K562 (cell line): ENCODE results near the gene NLGN2.

Experiments used
- RUNX1 ChIP-seq: sonication (generic); IDR thresholded peaks from 2 replicates; pipeline ENCODE4 v1.6.1; 2016; ENCODE audit warnings: antibody characterized with exemption, low read depth
- ZNF175 ChIP-seq: fragments of 200-800 bp; sonication (Bioruptor generic); IDR thresholded peaks from 2 replicates; pipeline ENCODE4 v1.6.1; 2016; ENCODE audit warnings: low read depth, mild to moderate bottlenecking, missing genetic modification characterization, missing compliant biosample characterization
- ZNF707 ChIP-seq: fragments of 250-450 bp; sonication (Bioruptor Pico); conservative IDR thresholded peaks from 2 replicates; pipeline ENCODE4 v1.8.0; 2022; ENCODE audit warnings: inconsistent platforms, mild to moderate bottlenecking, moderate library complexity
- TF ChIP-seq, protein P1 (sequence below), 3 experiments: IDR thresholded peaks in 2 of 3; conservative IDR thresholded peaks in 1 of 3; 2 replicates each; pipeline ENCODE4 v1.5.1; 2011 to 2012; ENCODE audit warnings: low read length in 3 of 3, mild to moderate bottlenecking in 3 of 3, control low read depth in 2 of 3, improper control_type of control experiment in 1 of 3, inconsistent platforms in 1 of 3, low read depth in 1 of 3, mixed read lengths in 1 of 3, moderate library complexity in 1 of 3; ENCODE audit not compliant: insufficient read depth in 2 of 3

GRCh38 chr17:7465597-7466275 is 58.1 kb downstream of the NLGN2 start:
- TF ChIP-seq ZNF707 (no peak), RUNX1 (no peak), ZNF175 (CRISPR knock-in tag) (no peak)
- TF ChIP-seq, protein P1, sequence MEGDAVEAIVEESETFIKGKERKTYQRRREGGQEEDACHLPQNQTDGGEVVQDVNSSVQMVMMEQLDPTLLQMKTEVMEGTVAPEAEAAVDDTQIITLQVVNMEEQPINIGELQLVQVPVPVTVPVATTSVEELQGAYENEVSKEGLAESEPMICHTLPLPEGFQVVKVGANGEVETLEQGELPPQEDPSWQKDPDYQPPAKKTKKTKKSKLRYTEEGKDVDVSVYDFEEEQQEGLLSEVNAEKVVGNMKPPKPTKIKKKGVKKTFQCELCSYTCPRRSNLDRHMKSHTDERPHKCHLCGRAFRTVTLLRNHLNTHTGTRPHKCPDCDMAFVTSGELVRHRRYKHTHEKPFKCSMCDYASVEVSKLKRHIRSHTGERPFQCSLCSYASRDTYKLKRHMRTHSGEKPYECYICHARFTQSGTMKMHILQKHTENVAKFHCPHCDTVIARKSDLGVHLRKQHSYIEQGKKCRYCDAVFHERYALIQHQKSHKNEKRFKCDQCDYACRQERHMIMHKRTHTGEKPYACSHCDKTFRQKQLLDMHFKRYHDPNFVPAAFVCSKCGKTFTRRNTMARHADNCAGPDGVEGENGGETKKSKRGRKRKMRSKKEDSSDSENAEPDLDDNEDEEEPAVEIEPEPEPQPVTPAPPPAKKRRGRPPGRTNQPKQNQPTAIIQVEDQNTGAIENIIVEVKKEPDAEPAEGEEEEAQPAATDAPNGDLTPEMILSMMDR (IDR thresholded peaks at IDR 0.05 in 2 of 3, conservative IDR thresholded peaks at IDR 0.05 in 1 of 3; ENCODE audit: insufficient read depth in 2 of 3, low read depth in 1 of 3, low read length in 3 of 3): no peak
